Adrenal gland (tissue), 5 donors: ENCODE measurements around the gene OR51B6.

ENCODE experiments used
- POLR2A ChIP-seq, 2 donors: fragments of 450-650 bp; IDR thresholded peaks; one replicate each; pipeline ENCODE4 v1.6.1; 2017; ENCODE audit warnings: antibody characterized with exemption in 2 of 2, mild to moderate bottlenecking in 2 of 2, moderate library complexity in 1 of 2
- TF ChIP-seq, protein P1 (sequence below), 6 experiments: fragments of 450-650 bp in 4 of 6; fragments of 200-600 bp in 2 of 6; sonication (generic) in 1 of 6; IDR thresholded peaks; 1 replicate in 5 of 6; 2 replicates in 1 of 6; pipeline versions ENCODE4 v1.5.1 to v1.8.0; 2016 to 2021; ENCODE audit warnings: antibody characterized with exemption in 6 of 6, mild to moderate bottlenecking in 2 of 6, moderate library complexity in 1 of 6
- donor health status: DM: no; HTN: no; CAD: no.

- TF ChIP-seq, protein P1, sequence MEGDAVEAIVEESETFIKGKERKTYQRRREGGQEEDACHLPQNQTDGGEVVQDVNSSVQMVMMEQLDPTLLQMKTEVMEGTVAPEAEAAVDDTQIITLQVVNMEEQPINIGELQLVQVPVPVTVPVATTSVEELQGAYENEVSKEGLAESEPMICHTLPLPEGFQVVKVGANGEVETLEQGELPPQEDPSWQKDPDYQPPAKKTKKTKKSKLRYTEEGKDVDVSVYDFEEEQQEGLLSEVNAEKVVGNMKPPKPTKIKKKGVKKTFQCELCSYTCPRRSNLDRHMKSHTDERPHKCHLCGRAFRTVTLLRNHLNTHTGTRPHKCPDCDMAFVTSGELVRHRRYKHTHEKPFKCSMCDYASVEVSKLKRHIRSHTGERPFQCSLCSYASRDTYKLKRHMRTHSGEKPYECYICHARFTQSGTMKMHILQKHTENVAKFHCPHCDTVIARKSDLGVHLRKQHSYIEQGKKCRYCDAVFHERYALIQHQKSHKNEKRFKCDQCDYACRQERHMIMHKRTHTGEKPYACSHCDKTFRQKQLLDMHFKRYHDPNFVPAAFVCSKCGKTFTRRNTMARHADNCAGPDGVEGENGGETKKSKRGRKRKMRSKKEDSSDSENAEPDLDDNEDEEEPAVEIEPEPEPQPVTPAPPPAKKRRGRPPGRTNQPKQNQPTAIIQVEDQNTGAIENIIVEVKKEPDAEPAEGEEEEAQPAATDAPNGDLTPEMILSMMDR (IDR thresholded peaks at IDR 0.05), result no peak
- TF ChIP-seq POLR2A (IDR thresholded peaks at IDR 0.05), result no peak
Observed at GRCh38 chr11:5364214-5364613, 12.9 kb downstream of the OR51B6 start.
